OCI-LY7 (cell line): Measurements from ENCODE around the gene CDC42BPB. TPM values are rescaled to one million over a fixed set of nuclear protein-coding genes. Genes with fewer than 3 reads are reported as not detected.
A peak's percentile ranks its signal among the peaks of the same experiment; 100 is the strongest.

ENCODE experiments used
- Bru-seq: library from RNA; stranded (reverse); fragments of 400-500 nt; gene quantifications from one replicate; lab custom pipeline; 2021; lab: Mats Ljungman, UMichigan
- BruChase-seq, 2 experiments: library from RNA; stranded (reverse); fragments of 400-500 nt; gene quantifications; one replicate each; lab custom pipeline; 2021; lab: Mats Ljungman, UMichigan
- BruUV-seq: library from RNA; stranded (reverse); fragments of 400-500 nt; replicated peaks from 2 replicates; lab custom pipeline; 2021; lab: Mats Ljungman, UMichigan
- CTCF ChIA-PET: fragments of 300-600 bp; sonication (Branson Sonifier 250); formaldehyde crosslinking; loops from one replicate; lab custom pipeline; 2022; ENCODE audit warnings: antibody characterized with exemption; ENCODE audit not compliant: unreplicated experiment; lab: Charles Lee
- POLR2A ChIA-PET: fragments of 300-600 bp; sonication (Branson Sonifier 250); formaldehyde crosslinking; loops from one replicate; lab custom pipeline; 2022; ENCODE audit warnings: antibody characterized with exemption; lab: Charles Lee
- DNase-seq: peaks from one replicate; pipeline ENCODE4 v3.0.0-alpha.2; 2015; ENCODE audit warnings: low spot score
- H2AFZ ChIP-seq: fragments of 200-600 bp; sonication (generic), shearing (Covaris generic); 2 replicates; pipeline ENCODE4 v1.6.1; 2014; ENCODE audit warnings: mild to moderate bottlenecking, antibody characterized with exemption, low read length, moderate library complexity
- H3K27ac ChIP-seq: fragments of 200-600 bp; sonication (generic); 2 replicates; pipeline ENCODE4 v1.5.1; 2014; ENCODE audit warnings: mixed run types, low read depth, mild to moderate bottlenecking, moderate library complexity, low read length, inconsistent platforms; ENCODE audit not compliant: poor library complexity, severe bottlenecking
- H3K36me3 ChIP-seq: fragments of 200-600 bp; sonication (generic); 2 replicates; pipeline ENCODE4 v1.6.1; 2014; ENCODE audit warnings: mild to moderate bottlenecking, antibody characterized with exemption, low read length, moderate library complexity, mixed read lengths; ENCODE audit not compliant: insufficient read depth
- H3K4me1 ChIP-seq: fragments of 200-600 bp; sonication (generic); 2 replicates; pipeline ENCODE4 v1.5.1; 2014; ENCODE audit warnings: mild to moderate bottlenecking, low read length; ENCODE audit not compliant: insufficient read depth, poor library complexity, severe bottlenecking
- H3K4me2 ChIP-seq: fragments of 200-600 bp; sonication (generic); 2 replicates; pipeline ENCODE4 v1.6.1; 2014; ENCODE audit warnings: mild to moderate bottlenecking, low read length
- H3K4me3 ChIP-seq: fragments of 200-600 bp; sonication (generic); 2 replicates; pipeline ENCODE4 v1.5.1; 2014; ENCODE audit warnings: mild to moderate bottlenecking, low read depth, low read length; ENCODE audit not compliant: poor library complexity, severe bottlenecking
- H3K79me2 ChIP-seq: fragments of 200-600 bp; sonication (generic); 2 replicates; pipeline ENCODE4 v1.6.1; 2016; ENCODE audit warnings: low read depth, mild to moderate bottlenecking, low read length, moderate library complexity, mixed read lengths; ENCODE audit not compliant: insufficient read depth
- H3K9me2 ChIP-seq: fragments of 200-600 bp; sonication (generic); 2 replicates; pipeline ENCODE4 v1.6.1; 2016; ENCODE audit warnings: mild to moderate bottlenecking, low read length, mixed read lengths; ENCODE audit not compliant: insufficient read depth
- H3K9me3 ChIP-seq: fragments of 200-600 bp; sonication (generic); 2 replicates; pipeline ENCODE4 v1.6.1; 2014; ENCODE audit warnings: mild to moderate bottlenecking, mixed run types, low read length, mixed read lengths
- H4K20me1 ChIP-seq: fragments of 200-600 bp; sonication (generic); 2 replicates; pipeline ENCODE4 v1.6.1; 2014; ENCODE audit warnings: mild to moderate bottlenecking, antibody characterized with exemption, low read length, moderate library complexity, mixed read lengths; ENCODE audit not compliant: insufficient read depth
- EZH2phosphoT487 ChIP-seq: fragments of 200-600 bp; sonication (generic); IDR thresholded peaks from 2 replicates; pipeline ENCODE4 v1.6.1; 2018; ENCODE audit warnings: low read depth, borderline replicate concordance, mild to moderate bottlenecking, mixed run types, antibody characterized with exemption, low read length, moderate library complexity, mixed read lengths
- intact Hi-C: fragments of 100-400 bp; cut with micrococcal nuclease; formaldehyde crosslinking; loops from one replicate; pipeline ENCODE4 v1.10.0; 2022; ENCODE audit not compliant: unreplicated experiment
- long read RNA-seq: library from polyadenylated mRNA; stranded (forward); transcript quantifications from one replicate; pipeline ENCODE4 v2.0.0, GENCODE V29; 2022
- total RNA-seq, 2 experiments: library from RNA; depleted of rRNA in 1 of 2; stranded (reverse); fragments of >200 nt in 1 of 2; shearing (Covaris generic) in 1 of 2; gene quantifications; 2 replicates each; pipeline ENCODE4 v1.2.3, GENCODE V29; 2014 to 2022
- TF ChIP-seq, protein P1 (sequence below): fragments of 200-600 bp; sonication (generic); conservative IDR thresholded peaks from 2 replicates; pipeline ENCODE4 v1.5.1; 2014; ENCODE audit warnings: mild to moderate bottlenecking, antibody characterized with exemption, low read length, moderate library complexity, mixed read lengths

CDC42BPB gene, protein sequence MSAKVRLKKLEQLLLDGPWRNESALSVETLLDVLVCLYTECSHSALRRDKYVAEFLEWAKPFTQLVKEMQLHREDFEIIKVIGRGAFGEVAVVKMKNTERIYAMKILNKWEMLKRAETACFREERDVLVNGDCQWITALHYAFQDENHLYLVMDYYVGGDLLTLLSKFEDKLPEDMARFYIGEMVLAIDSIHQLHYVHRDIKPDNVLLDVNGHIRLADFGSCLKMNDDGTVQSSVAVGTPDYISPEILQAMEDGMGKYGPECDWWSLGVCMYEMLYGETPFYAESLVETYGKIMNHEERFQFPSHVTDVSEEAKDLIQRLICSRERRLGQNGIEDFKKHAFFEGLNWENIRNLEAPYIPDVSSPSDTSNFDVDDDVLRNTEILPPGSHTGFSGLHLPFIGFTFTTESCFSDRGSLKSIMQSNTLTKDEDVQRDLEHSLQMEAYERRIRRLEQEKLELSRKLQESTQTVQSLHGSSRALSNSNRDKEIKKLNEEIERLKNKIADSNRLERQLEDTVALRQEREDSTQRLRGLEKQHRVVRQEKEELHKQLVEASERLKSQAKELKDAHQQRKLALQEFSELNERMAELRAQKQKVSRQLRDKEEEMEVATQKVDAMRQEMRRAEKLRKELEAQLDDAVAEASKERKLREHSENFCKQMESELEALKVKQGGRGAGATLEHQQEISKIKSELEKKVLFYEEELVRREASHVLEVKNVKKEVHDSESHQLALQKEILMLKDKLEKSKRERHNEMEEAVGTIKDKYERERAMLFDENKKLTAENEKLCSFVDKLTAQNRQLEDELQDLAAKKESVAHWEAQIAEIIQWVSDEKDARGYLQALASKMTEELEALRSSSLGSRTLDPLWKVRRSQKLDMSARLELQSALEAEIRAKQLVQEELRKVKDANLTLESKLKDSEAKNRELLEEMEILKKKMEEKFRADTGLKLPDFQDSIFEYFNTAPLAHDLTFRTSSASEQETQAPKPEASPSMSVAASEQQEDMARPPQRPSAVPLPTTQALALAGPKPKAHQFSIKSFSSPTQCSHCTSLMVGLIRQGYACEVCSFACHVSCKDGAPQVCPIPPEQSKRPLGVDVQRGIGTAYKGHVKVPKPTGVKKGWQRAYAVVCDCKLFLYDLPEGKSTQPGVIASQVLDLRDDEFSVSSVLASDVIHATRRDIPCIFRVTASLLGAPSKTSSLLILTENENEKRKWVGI (N-terminal part only)
- total RNA-seq (2014; rRNA removed; shearing (Covaris generic)) = 0.03 TPM in 1 of 2 replicates, not detected in the other
- total RNA-seq (2022) = 0.20 and 0.46 TPM in 2 replicates
- percentile 12 among the genes with signal in this experiment for Bru-seq, nascent RNA
- percentile 14 among the genes with signal in this experiment for BruChase-seq, experiment 1, labeled RNA remaining after a 6-hour chase
- percentile 15 among the genes with signal in this experiment for BruChase-seq, experiment 2, labeled RNA remaining after a 2-hour chase
- long read RNA-seq = 0 reads

DNA sequence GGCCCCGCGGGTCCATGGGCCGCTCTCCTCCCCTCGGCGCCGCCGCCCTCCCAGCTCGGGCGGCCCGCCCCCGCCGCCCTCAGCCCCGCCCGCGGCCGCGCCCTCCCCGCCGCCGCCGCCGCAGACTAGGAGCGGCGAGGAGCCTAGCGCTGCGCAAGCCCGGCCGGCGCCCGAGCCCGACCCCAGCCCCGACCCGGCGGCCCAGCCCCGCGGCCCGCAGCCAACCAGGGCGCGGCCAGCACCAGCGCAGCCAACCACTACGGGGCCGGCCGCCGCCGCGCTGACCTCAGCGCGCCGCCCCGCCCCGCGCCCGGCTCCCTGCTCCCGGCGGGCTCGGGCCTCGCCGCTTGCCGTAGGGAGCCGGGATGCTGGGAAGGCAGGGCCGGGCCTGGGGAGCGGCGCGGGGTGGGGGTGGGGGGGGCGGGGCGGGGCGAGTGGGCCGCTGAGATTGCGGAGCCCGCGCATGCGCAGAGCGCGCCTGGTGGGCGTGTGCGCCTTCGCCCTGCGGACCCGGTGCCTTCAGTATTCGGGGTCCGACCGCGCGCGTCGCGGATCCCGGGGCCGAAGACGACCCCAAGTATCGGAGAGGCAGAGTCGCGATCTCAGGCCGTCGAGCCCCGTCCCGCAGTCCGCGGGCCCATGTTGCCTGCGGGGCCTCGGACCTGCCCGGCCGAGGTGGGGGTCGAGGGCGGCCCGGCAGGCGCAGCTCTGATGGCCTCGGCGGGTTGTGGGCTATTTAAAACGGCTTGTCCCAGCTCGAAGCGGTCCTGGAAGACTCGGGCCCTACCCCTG, at the start of gene CDC42BPB:
Gene CDC42BPB (minus strand): TSS at position 178 of the 792 bp plus-strand sequence. CDS start 376 bp downstream, outside the sequence.
- Histone ChIP-seq H2AFZ (no peak within 1 kb of the TSS), H3K9me3 (no peaks in the 10 kb centered on the region), H3K36me3 (no peaks in the 10 kb centered on the region), H3K4me1 (no peaks in the 10 kb centered on the region), H3K4me3 (no peak within 1 kb of the TSS), H3K79me2 (no peaks in the 10 kb centered on the region), H3K9me2 (no peaks in the 10 kb centered on the region), H3K27ac (no peak within 1 kb of the TSS), H4K20me1 (no peaks in the 10 kb centered on the region), H3K4me2 (no peak within 1 kb of the TSS)
- ChIA-PET POLR2A (no interaction called here), CTCF (no interaction called here)
- no peak for DNase-seq
- BruUV-seq = no TSS peak
- intact Hi-C loops = no loop called here
- no peak for TF ChIP-seq EZH2phosphoT487
- TF ChIP-seq, protein P1, sequence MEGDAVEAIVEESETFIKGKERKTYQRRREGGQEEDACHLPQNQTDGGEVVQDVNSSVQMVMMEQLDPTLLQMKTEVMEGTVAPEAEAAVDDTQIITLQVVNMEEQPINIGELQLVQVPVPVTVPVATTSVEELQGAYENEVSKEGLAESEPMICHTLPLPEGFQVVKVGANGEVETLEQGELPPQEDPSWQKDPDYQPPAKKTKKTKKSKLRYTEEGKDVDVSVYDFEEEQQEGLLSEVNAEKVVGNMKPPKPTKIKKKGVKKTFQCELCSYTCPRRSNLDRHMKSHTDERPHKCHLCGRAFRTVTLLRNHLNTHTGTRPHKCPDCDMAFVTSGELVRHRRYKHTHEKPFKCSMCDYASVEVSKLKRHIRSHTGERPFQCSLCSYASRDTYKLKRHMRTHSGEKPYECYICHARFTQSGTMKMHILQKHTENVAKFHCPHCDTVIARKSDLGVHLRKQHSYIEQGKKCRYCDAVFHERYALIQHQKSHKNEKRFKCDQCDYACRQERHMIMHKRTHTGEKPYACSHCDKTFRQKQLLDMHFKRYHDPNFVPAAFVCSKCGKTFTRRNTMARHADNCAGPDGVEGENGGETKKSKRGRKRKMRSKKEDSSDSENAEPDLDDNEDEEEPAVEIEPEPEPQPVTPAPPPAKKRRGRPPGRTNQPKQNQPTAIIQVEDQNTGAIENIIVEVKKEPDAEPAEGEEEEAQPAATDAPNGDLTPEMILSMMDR = no peak

DNA sequence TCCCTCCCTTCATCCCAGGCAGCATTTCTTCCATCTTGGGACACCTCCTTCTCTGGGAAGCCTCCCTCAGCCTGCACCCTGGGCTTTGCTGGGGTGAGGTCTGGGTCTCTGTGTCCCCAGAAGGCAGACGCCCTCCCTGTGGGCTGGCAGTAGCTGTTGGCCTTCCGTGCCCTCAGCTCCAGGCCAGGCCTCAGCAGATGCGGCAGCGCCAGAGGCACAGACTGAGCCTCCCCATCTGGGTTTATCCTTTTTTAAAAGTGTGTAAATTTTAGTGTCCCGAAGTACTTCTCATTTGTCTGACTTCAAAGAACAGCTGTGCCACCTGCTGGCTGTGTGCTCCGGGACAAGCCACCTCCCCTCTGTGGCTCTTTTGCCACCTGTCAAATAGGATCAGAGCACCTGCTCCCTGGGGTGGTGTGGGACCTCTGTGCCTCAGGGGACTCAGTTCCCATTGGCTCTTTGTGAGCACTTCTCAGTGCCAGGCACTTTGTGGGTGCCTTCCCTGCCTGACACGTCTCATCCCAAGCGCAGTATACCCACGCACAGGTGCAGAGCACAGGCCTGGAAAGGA, 48.3 kb upstream of the CDC42BPB start:
- peak overlapping the region; percentile 62 for H3K27ac ChIP-seq
- H3K36me3 ChIP-seq = no peaks in the 10 kb centered on the region
- intact Hi-C loops = loop anchor here (1.0 kb wide), 4 partner anchors 27 to 187 kb away; no protein-coding TSS in a partner anchor
- peak overlapping the region; percentile 50; the same call in 1 of the 2 replicates for H2AFZ ChIP-seq
- H3K9me3 ChIP-seq = no peaks in the 10 kb centered on the region
- no peaks in the 10 kb centered on the region for H4K20me1 ChIP-seq
- H3K79me2 ChIP-seq = no peaks in the 10 kb centered on the region
- DNase-seq = peak; percentile 88
- POLR2A ChIA-PET = interaction anchor here (0.9 to 1.1 kb wide), 2 partner anchors 10 to 35 kb away, joined by 3 to 9 read pairs; no protein-coding TSS in a partner anchor
- peaks cover 26% of the 10 kb centered on the region for H3K4me1 ChIP-seq
- no peak for TF ChIP-seq EZH2phosphoT487
- TF ChIP-seq, protein P1 = peak; percentile 72
- peak overlapping the region; percentile 13 for H3K4me3 ChIP-seq
- peak overlapping the region; percentile 60 for H3K4me2 ChIP-seq
- BruUV-seq = no TSS peak
- no peaks in the 10 kb centered on the region for H3K9me2 ChIP-seq
- CTCF ChIA-PET = interaction anchor here (0.6 to 2.5 kb wide), 9 partner anchors 10 to 189 kb away, joined by 3 to 24 read pairs (median 4); no protein-coding TSS in a partner anchor
